Measurements from ENCODE around the gene DNAH8. TPM values are rescaled to one million over a fixed set of nuclear protein-coding genes. Genes with fewer than 3 reads are reported as not detected.
"Not testable (repeated sequence)": the region's sequence is repeated elsewhere in the genome, so short reads cannot be mapped to it uniquely, and the experiment has no call there.

Gene DNAH8
- total RNA-seq, 3 donors from 2014 or later (not counting 1 experiment from before 2014, with no cell fraction given), result 0.10 TPM; not detected in 2

DNA sequence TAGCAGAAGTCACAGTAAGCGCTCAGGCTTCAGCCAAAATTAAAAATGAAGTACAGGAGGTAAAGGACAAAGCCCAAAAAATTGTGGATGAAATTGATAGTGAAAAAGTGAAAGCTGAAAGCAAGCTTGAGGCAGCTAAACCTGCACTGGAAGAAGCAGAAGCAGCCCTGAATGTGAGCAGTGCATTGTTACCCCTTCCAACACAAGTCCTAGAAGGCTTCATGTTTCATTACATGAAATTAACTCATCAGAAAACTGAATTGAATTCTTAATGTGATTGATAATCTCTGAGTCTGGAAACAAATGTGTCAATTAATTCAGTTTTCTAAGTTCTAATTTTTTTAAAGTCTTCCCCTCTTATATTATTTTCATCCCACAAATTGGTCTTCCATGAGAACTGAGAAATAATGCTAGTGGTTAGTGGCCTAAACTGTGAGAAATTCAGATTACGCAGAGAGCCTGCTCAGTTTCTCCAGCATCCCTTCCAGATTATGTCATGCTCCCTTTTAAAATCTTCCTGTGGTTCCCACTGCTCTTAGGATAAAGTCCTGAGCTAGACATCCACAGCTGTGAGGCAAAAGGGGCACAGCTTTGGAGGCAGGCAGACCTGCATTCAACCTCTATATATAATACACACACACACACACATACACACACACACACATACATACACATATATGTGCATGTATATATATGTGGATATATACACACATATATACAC lies 200.3 kb downstream of the DNAH8 start:
- intact Hi-C loops (cut with micrococcal nuclease), result no loop called here
- Mint-ChIP-seq H3K27me3 (ENCODE audit: low read depth in 2 of 2) (no peaks in the 10 kb centered on the region), H3K4me3 (no peak overlapping the region), H3K9me3 (no peaks in the 10 kb centered on the region), H3K27ac (no peak overlapping the region), H3K4me1 (no peaks in the 10 kb centered on the region), H3K36me3 (no peaks in the 10 kb centered on the region)
- DNase-seq (no peak), ATAC-seq (no peak)
- 91% methylated on average over 2 of the region's 2 CpGs for WGBS (ENCODE audit: insufficient coverage)
- Histone ChIP-seq H3K27me3 (ENCODE audit: control insufficient read depth, insufficient read depth, low read length) (no peaks in the 10 kb centered on the region), H3K4me1 (ENCODE audit: control insufficient read depth, insufficient read depth, low read length) (no peaks in the 10 kb centered on the region), H3K4me3 (ENCODE audit: low read length) (no peak overlapping the region), H3K27ac (ENCODE audit: low read length) (no peak overlapping the region), H3K9me3 (ENCODE audit: control insufficient read depth, insufficient read depth, low read length) (no peaks in the 10 kb centered on the region), H3K36me3 (ENCODE audit: control insufficient read depth, insufficient read depth, low read length) (no peaks in the 10 kb centered on the region)
- TF ChIP-seq, protein P1, sequence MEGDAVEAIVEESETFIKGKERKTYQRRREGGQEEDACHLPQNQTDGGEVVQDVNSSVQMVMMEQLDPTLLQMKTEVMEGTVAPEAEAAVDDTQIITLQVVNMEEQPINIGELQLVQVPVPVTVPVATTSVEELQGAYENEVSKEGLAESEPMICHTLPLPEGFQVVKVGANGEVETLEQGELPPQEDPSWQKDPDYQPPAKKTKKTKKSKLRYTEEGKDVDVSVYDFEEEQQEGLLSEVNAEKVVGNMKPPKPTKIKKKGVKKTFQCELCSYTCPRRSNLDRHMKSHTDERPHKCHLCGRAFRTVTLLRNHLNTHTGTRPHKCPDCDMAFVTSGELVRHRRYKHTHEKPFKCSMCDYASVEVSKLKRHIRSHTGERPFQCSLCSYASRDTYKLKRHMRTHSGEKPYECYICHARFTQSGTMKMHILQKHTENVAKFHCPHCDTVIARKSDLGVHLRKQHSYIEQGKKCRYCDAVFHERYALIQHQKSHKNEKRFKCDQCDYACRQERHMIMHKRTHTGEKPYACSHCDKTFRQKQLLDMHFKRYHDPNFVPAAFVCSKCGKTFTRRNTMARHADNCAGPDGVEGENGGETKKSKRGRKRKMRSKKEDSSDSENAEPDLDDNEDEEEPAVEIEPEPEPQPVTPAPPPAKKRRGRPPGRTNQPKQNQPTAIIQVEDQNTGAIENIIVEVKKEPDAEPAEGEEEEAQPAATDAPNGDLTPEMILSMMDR (IDR thresholded peaks at IDR 0.05), result no peak

DNA sequence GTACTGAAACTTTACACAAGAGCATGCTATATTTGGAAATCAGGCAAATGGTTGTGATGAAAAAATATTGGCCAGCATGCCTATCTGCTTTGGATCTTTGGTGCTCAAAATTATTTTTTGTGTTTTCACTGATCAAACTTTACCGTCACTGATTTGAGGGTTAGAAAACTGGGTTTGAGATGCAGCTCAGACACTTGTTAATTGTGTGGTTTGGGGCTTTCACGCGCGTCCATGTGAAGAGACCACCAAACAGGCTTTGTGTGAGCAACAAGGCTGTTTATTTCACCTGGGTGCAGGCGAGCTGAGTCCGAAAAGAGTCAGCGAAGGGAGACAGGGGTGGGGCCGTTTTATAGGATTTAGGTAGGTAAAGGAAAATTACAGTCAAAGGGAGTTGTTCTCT lies 206.4 kb downstream of the DNAH8 start:
- ATAC-seq, result peak in 2 of 3 donors; percentile 55 to 58
- H3K27ac ChIP-seq (ENCODE audit: low read length); intact Hi-C loops (cut with micrococcal nuclease); H3K36me3 Mint-ChIP-seq; H3K27me3 Mint-ChIP-seq (ENCODE audit: low read depth in 2 of 2); H3K27me3 ChIP-seq (ENCODE audit: control insufficient read depth, insufficient read depth, low read length); H3K4me1 ChIP-seq (ENCODE audit: control insufficient read depth, insufficient read depth, low read length); H3K9me3 ChIP-seq (ENCODE audit: control insufficient read depth, insufficient read depth, low read length); H3K4me3 ChIP-seq (ENCODE audit: low read length); H3K9me3 Mint-ChIP-seq; H3K36me3 ChIP-seq (ENCODE audit: control insufficient read depth, insufficient read depth, low read length): not testable (repeated sequence)
- H3K4me1 Mint-ChIP-seq, result peaks cover 10 to 21% of the 10 kb centered on the region in 2 donors
- H3K4me3 Mint-ChIP-seq, result peak overlapping the region; percentile 30
- WGBS (ENCODE audit: insufficient coverage), result 61% methylated on average over 8 of the region's 8 CpGs
- peak overlapping the region in 1 of 2 donors; percentile 51 for H3K27ac Mint-ChIP-seq
- DNase-seq, result peak in 1 of 2 donors; percentile 18

DNA sequence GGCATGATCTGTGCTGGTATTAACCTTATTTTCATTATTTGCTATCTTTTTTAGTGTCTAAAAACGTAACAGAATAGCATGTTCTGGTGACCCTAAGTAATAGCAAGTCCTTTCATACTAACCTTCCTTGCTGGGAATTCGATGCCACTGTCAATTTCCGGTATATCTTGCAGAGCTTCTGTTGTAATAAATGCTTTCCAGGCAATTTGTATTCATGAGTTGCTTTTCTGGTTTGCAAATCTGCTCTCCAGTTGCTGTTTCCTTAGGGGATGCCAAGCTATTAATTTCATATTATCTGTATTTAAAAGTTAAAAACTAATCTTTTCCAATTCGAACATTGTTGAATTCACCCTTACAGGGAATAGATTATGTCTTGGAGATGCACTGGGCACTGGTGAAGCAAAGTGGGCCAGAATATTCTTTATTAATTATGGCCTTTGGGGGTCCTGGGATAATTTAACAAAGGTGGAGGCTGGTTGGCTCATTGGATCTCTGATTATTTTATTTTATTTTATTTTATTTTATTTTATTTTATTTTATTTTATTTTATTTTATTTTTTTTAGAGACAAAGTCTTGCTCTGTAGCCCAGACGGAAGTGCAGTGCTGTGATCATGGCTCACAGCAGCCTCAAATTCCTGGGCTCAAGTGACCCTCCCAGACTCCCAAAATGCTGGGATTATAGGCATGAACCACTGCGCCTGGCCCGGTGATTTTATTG lies 209.8 kb downstream of the DNAH8 start:
- DNase-seq, result no peak
- no peak overlapping the region for H3K4me3 Mint-ChIP-seq
- H3K36me3 Mint-ChIP-seq, result no peaks in the 10 kb centered on the region
- H3K27ac ChIP-seq (ENCODE audit: low read length), result no peak overlapping the region
- no peaks in the 10 kb centered on the region for H3K4me1 ChIP-seq (ENCODE audit: control insufficient read depth, insufficient read depth, low read length)
- no peak overlapping the region for H3K4me3 ChIP-seq (ENCODE audit: low read length)
- ATAC-seq, result no peak
- TF ChIP-seq, protein P1 (IDR thresholded peaks at IDR 0.05), result no peak
- peaks cover 10 to 21% of the 10 kb centered on the region in 2 donors for H3K4me1 Mint-ChIP-seq
- peaks cover 3 to 29% of the 10 kb centered on the region in 2 donors for H3K27me3 Mint-ChIP-seq (ENCODE audit: low read depth in 2 of 2)
- H3K36me3 ChIP-seq (ENCODE audit: control insufficient read depth, insufficient read depth, low read length), result no peaks in the 10 kb centered on the region
- no peak overlapping the region for H3K27ac Mint-ChIP-seq
- H3K9me3 Mint-ChIP-seq, result no peaks in the 10 kb centered on the region
- 95% methylated on average over 7 of the region's 7 CpGs for WGBS (ENCODE audit: insufficient coverage)
- intact Hi-C loops (cut with micrococcal nuclease), result no loop called here
- H3K9me3 ChIP-seq (ENCODE audit: control insufficient read depth, insufficient read depth, low read length), result no peaks in the 10 kb centered on the region
- no peaks in the 10 kb centered on the region for H3K27me3 ChIP-seq (ENCODE audit: control insufficient read depth, insufficient read depth, low read length)

GRCh38 chr6:38929560-38929959 lies 214.4 kb downstream of the DNAH8 start:
- H3K27ac ChIP-seq (ENCODE audit: low read length), result no peak overlapping the region
- H3K4me3 ChIP-seq (ENCODE audit: low read length), result no peak overlapping the region
- H3K36me3 ChIP-seq (ENCODE audit: control insufficient read depth, insufficient read depth, low read length), result no peaks in the 10 kb centered on the region
- 88% methylated on average over 4 of the region's 5 CpGs for WGBS (ENCODE audit: insufficient coverage)
- Mint-ChIP-seq H3K27me3 (ENCODE audit: low read depth in 2 of 2) (peaks cover 7 to 37% of the 10 kb centered on the region in 2 donors), H3K4me1 (no peaks in the 10 kb centered on the region), H3K36me3 (no peaks in the 10 kb centered on the region), H3K27ac (no peak overlapping the region), H3K9me3 (no peaks in the 10 kb centered on the region), H3K4me3 (no peak overlapping the region)
- H3K9me3 ChIP-seq (ENCODE audit: control insufficient read depth, insufficient read depth, low read length), result no peaks in the 10 kb centered on the region
- no peaks in the 10 kb centered on the region for H3K27me3 ChIP-seq (ENCODE audit: control insufficient read depth, insufficient read depth, low read length)
- intact Hi-C loops (cut with micrococcal nuclease), result no loop called here
- H3K4me1 ChIP-seq (ENCODE audit: control insufficient read depth, insufficient read depth, low read length), result no peaks in the 10 kb centered on the region
- ATAC-seq (no peak), DNase-seq (no peak)
- TF ChIP-seq, protein P1 (IDR thresholded peaks at IDR 0.05), result peak; percentile 21
